ENCODE measurements around the gene HLA-F.

Gene HLA-F

DNA sequence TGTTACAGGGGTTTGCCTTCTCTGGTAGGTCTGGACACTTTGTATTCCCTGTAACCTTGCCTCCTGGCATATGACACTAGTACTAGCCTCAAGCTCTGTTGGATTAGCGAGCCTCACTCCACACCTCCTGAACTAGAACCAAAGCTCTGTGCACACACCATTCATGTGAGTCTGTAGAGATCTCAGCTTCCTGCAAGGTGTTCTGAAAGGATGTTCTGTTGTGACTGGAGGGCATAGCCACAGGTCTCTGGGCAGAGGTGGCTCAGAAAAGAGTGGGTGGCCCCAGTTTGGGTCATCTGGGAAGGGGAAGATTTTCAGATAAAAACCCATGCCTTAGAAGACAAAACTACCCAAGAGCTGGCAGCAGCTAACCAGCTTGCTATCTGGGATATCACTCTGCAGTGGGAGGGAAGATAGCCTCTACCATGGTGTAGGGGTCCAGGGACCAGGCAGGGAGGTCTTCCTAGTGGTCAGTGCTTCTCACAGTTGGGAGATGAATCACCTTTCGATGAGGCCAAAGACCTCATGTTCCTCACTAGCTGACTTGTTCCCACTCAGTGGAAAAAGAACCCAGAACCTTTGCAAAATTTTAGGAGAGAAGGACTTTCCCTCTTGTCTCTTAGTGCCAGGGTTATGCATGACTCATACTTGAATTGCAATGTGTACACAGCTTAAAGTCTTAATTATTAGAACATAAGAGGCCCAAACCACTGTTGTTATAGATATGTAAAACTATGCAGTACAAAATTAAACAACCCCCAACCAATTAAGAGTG is 41.4 kb downstream of the HLA-F start:
- no peak for DNase-seq

DNA sequence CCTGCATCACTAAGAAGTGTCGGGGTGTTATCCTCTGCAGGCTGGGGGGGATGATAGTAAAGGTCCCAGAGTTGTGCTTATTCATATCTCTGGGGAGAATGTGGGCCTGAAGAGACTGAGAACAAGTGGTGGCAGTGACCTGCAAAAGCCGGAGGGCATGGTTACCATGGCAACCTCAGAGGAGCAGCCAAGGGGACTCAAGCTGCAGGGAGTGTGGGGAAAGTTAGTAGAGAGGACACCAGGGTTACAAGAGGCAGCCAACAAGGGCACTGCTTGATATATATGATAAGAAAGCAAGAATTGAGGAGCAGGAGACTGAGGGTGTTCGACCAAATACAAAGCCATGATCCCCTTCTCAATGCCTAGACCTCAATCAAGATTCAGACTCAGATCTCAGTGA is 46.1 kb downstream of the HLA-F start:
- DNase-seq: no peak

DNA sequence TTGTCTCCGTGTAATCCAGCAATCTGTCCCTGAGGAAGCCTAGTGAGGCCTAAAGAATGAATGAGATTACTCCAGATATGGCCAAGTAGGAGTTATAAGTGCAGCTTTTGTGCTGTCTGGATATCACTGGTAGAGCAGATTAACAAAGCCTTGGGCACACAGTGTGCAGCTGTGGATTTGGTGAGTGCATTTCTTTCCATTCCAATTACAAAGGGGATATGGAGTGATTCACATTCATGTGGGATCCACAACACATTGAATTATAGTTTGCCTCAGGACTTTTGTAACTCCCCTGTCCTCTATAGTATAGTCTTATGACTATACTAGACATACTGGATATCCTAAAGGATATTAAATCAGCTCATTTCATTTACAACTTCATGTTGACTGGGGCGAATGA is 47.1 kb downstream of the HLA-F start:
- DNase-seq: no peak

DNA sequence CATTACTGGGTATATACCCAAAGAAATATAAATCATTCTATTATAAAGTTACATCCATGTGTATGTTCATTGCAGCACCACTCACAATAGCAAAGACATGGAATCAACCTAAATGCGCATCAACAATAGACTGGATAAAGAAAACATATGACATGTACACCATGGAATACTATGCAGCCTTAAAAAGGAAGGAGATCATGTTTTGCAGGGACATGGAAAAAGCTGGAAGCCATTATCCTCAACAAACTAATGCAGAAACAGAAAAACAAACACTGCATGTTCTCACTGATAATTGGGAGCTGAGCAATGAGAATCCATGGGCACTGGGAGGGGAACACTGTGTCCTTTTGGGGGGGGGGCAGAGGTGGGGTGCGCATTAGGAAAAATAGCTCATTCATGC is 53.5 kb downstream of the HLA-F start:
- no peak for DNase-seq
